Trophoblast cell (in vitro differentiated cells and primary cell): ENCODE data around the gene PODXL.

Experiments
- DNase-seq, 2 donors: peaks; one replicate each; pipeline ENCODE4 v3.0.0-alpha.2; 2016
- H2AFZ ChIP-seq: 2 replicates; pipeline ENCODE4 v1.6.1; 2013; ENCODE audit warnings: low read length, moderate library complexity, mild to moderate bottlenecking; ENCODE audit not compliant: insufficient read depth, poor library complexity
- H2AK5ac ChIP-seq: 2 replicates; pipeline ENCODE4 v1.6.1; 2013; ENCODE audit warnings: mild to moderate bottlenecking, low read length
- H2BK120ac ChIP-seq: 2 replicates; pipeline ENCODE4 v1.6.1; 2013; ENCODE audit warnings: low read length, mild to moderate bottlenecking, moderate library complexity; ENCODE audit not compliant: insufficient read depth, poor library complexity
- H2BK12ac ChIP-seq: 2 replicates; pipeline ENCODE4 v1.6.1; 2013; ENCODE audit warnings: mild to moderate bottlenecking, low read length, moderate library complexity
- H2BK5ac ChIP-seq: 2 replicates; pipeline ENCODE4 v1.6.1; 2013; ENCODE audit warnings: low read length, low read depth, moderate library complexity, mild to moderate bottlenecking; ENCODE audit not compliant: poor library complexity
- H3K14ac ChIP-seq: 2 replicates; pipeline ENCODE4 v1.6.1; 2013; ENCODE audit warnings: mild to moderate bottlenecking, low read length
- H3K18ac ChIP-seq: 2 replicates; pipeline ENCODE4 v1.6.1; 2013; ENCODE audit warnings: mild to moderate bottlenecking, low read length
- H3K23ac ChIP-seq: 2 replicates; pipeline ENCODE4 v1.6.1; 2013; ENCODE audit warnings: low read length
- H3K27ac ChIP-seq: 2 replicates; pipeline ENCODE4 v1.5.1; 2013; ENCODE audit warnings: low read depth, mild to moderate bottlenecking, inconsistent platforms, low read length, moderate library complexity
- H3K27me3 ChIP-seq: 2 replicates; pipeline ENCODE4 v1.6.1; 2013; ENCODE audit warnings: inconsistent platforms, mild to moderate bottlenecking, low read length, moderate library complexity; ENCODE audit not compliant: insufficient read depth
- H3K36me3 ChIP-seq, 2 experiments: 1 replicate in 1 of 2; 2 replicates in 1 of 2; pipeline ENCODE4 v1.6.1; 2013; ENCODE audit warnings: low read length in 2 of 2, mild to moderate bottlenecking in 2 of 2, moderate library complexity in 1 of 2; ENCODE audit not compliant: insufficient read depth in 2 of 2, control insufficient read depth in 1 of 2
- H3K4ac ChIP-seq: 2 replicates; pipeline ENCODE4 v1.6.1; 2013; ENCODE audit warnings: low read depth, mild to moderate bottlenecking, low read length, moderate library complexity
- H3K4me1 ChIP-seq, 2 experiments: 1 replicate in 1 of 2; 2 replicates in 1 of 2; pipeline ENCODE4 v1.6.1; 2013; ENCODE audit warnings: low read length in 2 of 2, mild to moderate bottlenecking in 2 of 2, moderate library complexity in 1 of 2; ENCODE audit not compliant: insufficient read depth in 2 of 2, control insufficient read depth in 1 of 2
- H3K4me2 ChIP-seq: 2 replicates; pipeline ENCODE4 v1.6.1; 2013; ENCODE audit warnings: inconsistent platforms, mild to moderate bottlenecking, low read length, moderate library complexity
- H3K4me3 ChIP-seq: 2 replicates; pipeline ENCODE4 v1.5.1; 2013; ENCODE audit warnings: mild to moderate bottlenecking, low read depth, low read length, inconsistent platforms
- H3K79me1 ChIP-seq: one replicate; pipeline ENCODE4 v1.6.1; 2013; ENCODE audit warnings: low read length
- H3K79me2 ChIP-seq: 2 replicates; pipeline ENCODE4 v1.6.1; 2013; ENCODE audit warnings: low read length, mild to moderate bottlenecking; ENCODE audit not compliant: control insufficient read depth, insufficient read depth, poor library complexity
- H3K9ac ChIP-seq: 2 replicates; pipeline ENCODE4 v1.6.1; 2013; ENCODE audit warnings: mild to moderate bottlenecking, low read length
- H3K9me3 ChIP-seq: 2 replicates; pipeline ENCODE4 v1.6.1; 2013; ENCODE audit warnings: low read depth, mild to moderate bottlenecking, control low read depth, inconsistent platforms, low read length; ENCODE audit not compliant: insufficient read depth
- H4K12ac ChIP-seq: 2 replicates; pipeline ENCODE4 v1.6.1; 2013; ENCODE audit warnings: low read depth, mild to moderate bottlenecking, low read length, moderate library complexity
- H4K8ac ChIP-seq: 2 replicates; pipeline ENCODE4 v1.6.1; 2013; ENCODE audit warnings: low read depth, mild to moderate bottlenecking, low read length, moderate library complexity
- H4K91ac ChIP-seq: one replicate; pipeline ENCODE4 v1.6.1; 2013; ENCODE audit warnings: low read depth, mild to moderate bottlenecking, low read length, moderate library complexity
- WGBS: extraction: QIAGEN DNeasy Blood & Tissue Kit; methylation state at CpG from one replicate; pipeline ENCODE4 v1.1.7; 2013; ENCODE audit warnings: missing lambda C conversion rate; ENCODE audit not compliant: insufficient read length, insufficient coverage; ENCODE audit errors: extremely low coverage; 5-methylcytosine and 5-hydroxymethylcytosine counted together

PODXL gene

GRCh38 chr7:131595699-131596098 lies 39.3 kb upstream of the PODXL start:
- H3K23ac ChIP-seq: no peak overlapping the region

GRCh38 chr7:131591687-131592319 lies 35.4 kb upstream of the PODXL start:
- Histone ChIP-seq H3K23ac (no peak overlapping the region), H2BK120ac (no peak overlapping the region), H3K14ac (no peak overlapping the region), H3K36me3 (no peaks in the 10 kb centered on the region), H2BK5ac (no peak overlapping the region), H3K18ac (no peak overlapping the region), H4K8ac (no peak overlapping the region), H3K9me3 (peaks cover 5% of the 10 kb centered on the region), H3K27ac (no peak overlapping the region), H3K4ac (no peak overlapping the region), H3K4me3 (no peak overlapping the region), H3K79me1 (no peaks in the 10 kb centered on the region), H3K27me3 (no peaks in the 10 kb centered on the region), H2AFZ (no peak overlapping the region), H3K9ac (no peak overlapping the region), H3K79me2 (no peaks in the 10 kb centered on the region), H3K4me2 (no peak overlapping the region), H3K4me1 (peaks cover 4 to 11% of the 10 kb centered on the region in 2 experiments), H2AK5ac (no peak overlapping the region), H4K12ac (no peak overlapping the region), H2BK12ac (no peak overlapping the region), H4K91ac (no peak overlapping the region)
- WGBS: no CpG with 5 or more reads among the region's 10 CpGs
- DNase-seq: no peak

More at GRCh38 chr7:131595699-131596098, 39.3 kb upstream of the PODXL start:
- no peaks in the 10 kb centered on the region for H3K27me3 ChIP-seq
- no peak overlapping the region for H3K4ac ChIP-seq
- H3K36me3 ChIP-seq: no peaks in the 10 kb centered on the region
- no peak overlapping the region for H4K12ac ChIP-seq
- H3K4me1 ChIP-seq: peaks cover 4 to 10% of the 10 kb centered on the region in 2 experiments
- no peak overlapping the region for H2BK12ac ChIP-seq
- no peak overlapping the region for H4K8ac ChIP-seq
- H3K18ac ChIP-seq: no peak overlapping the region
- no peak overlapping the region for H2AFZ ChIP-seq
- no peak overlapping the region for H3K14ac ChIP-seq
- no CpG with 5 or more reads among the region's 4 CpGs for WGBS
- no peaks in the 10 kb centered on the region for H3K79me2 ChIP-seq
- DNase-seq: no peak
- H2BK120ac ChIP-seq: no peak overlapping the region
- no peak overlapping the region for H4K91ac ChIP-seq
- no peak overlapping the region for H3K9ac ChIP-seq
- no peaks in the 10 kb centered on the region for H3K9me3 ChIP-seq
- H3K27ac ChIP-seq: no peak overlapping the region
- H3K4me2 ChIP-seq: no peak overlapping the region
- no peak overlapping the region for H2BK5ac ChIP-seq
- peaks cover 1% of the 10 kb centered on the region for H3K79me1 ChIP-seq
- H3K4me3 ChIP-seq: no peak overlapping the region
- no peak overlapping the region for H2AK5ac ChIP-seq

- Histone ChIP-seq H3K27ac (no peak overlapping the region), H3K23ac (peak overlapping the region; percentile 24), H3K79me1 (peaks cover 3% of the 10 kb centered on the region), H3K4me1 (peaks cover 14 to 20% of the 10 kb centered on the region in 2 experiments), H3K27me3 (no peaks in the 10 kb centered on the region), H3K18ac (no peak overlapping the region), H3K79me2 (no peaks in the 10 kb centered on the region), H4K8ac (no peak overlapping the region), H4K91ac (no peak overlapping the region), H3K9me3 (peaks cover 7% of the 10 kb centered on the region), H3K14ac (no peak overlapping the region), H3K36me3 (no peaks in the 10 kb centered on the region), H2BK5ac (no peak overlapping the region), H2BK12ac (no peak overlapping the region), H4K12ac (no peak overlapping the region), H2AK5ac (no peak overlapping the region), H3K4ac (no peak overlapping the region), H3K4me2 (no peak overlapping the region), H3K4me3 (peak overlapping the region; percentile 60), H2AFZ (no peak overlapping the region), H2BK120ac (no peak overlapping the region), H3K9ac (no peak overlapping the region)
- no peak for DNase-seq
- 100% methylated on average over 3 of the region's 9 CpGs for WGBS
Measured at GRCh38 chr7:131587315-131587923, 31.0 kb upstream of the PODXL start.

GRCh38 chr7:131586759-131587158 lies 30.3 kb upstream of the PODXL start:
- Histone ChIP-seq H3K14ac (no peak overlapping the region), H4K8ac (no peak overlapping the region), H3K36me3 (no peaks in the 10 kb centered on the region), H2BK5ac (no peak overlapping the region), H4K12ac (no peak overlapping the region), H3K4me2 (no peak overlapping the region), H3K18ac (no peak overlapping the region), H2BK12ac (no peak overlapping the region), H3K4me3 (peak overlapping the region; percentile 60), H2AK5ac (no peak overlapping the region), H2AFZ (no peak overlapping the region), H3K23ac (no peak overlapping the region), H3K4ac (no peak overlapping the region), H4K91ac (no peak overlapping the region), H2BK120ac (no peak overlapping the region), H3K27ac (no peak overlapping the region), H3K27me3 (no peaks in the 10 kb centered on the region), H3K79me2 (no peaks in the 10 kb centered on the region), H3K79me1 (peaks cover 3% of the 10 kb centered on the region), H3K9ac (no peak overlapping the region), H3K9me3 (peaks cover 7% of the 10 kb centered on the region), H3K4me1 (peaks cover 11 to 20% of the 10 kb centered on the region in 2 experiments)
- no peak for DNase-seq
- no CpG with 5 or more reads among the region's 3 CpGs for WGBS
